Measurements from ENCODE around the gene PHAF1. TPM values are rescaled to one million over a fixed set of nuclear protein-coding genes. Genes with fewer than 3 reads are reported as not detected.

PHAF1 gene
- total and polyA plus RNA-seq, 2 of the 13 experiments (the other 11 are each of a cell fraction or from before 2014, with no cell fraction given): 48.3 to 174 TPM

- in situ Hi-C loops (cut with HindIII; ENCODE audit: extremely low pct_ligation_motif_present, low pct_unique_long_range_greater_than_20kb): no loop called here
- Histone ChIP-seq H3K9ac (ENCODE audit: insufficient read depth, low read depth, low read length) (no peak overlapping the region), H3K36me3 (replicated peaks in 1 of 2; ENCODE audit: control insufficient read depth in 1 of 2, insufficient read depth in 2 of 2, low read length in 2 of 2) (no peaks in the 10 kb centered on the region), H4K20me1 (ENCODE audit: insufficient read depth, low read length) (no peaks in the 10 kb centered on the region), H3K4me1 (ENCODE audit: insufficient read depth, low read length) (peaks cover 47% of the 10 kb centered on the region), H3K79me2 (ENCODE audit: insufficient read depth, low read length) (no peaks in the 10 kb centered on the region), H3K4me3 (replicated peaks in 1 of 3; ENCODE audit: insufficient read depth in 1 of 3, low read depth in 2 of 3, low read length in 3 of 3) (no peak overlapping the region), H3K9me3 (ENCODE audit: low read length) (no peaks in the 10 kb centered on the region), H3K27ac (ENCODE audit: extremely low read length, insufficient read depth, low read length) (no peak overlapping the region), H3K27me3 (ENCODE audit: control insufficient read depth in 1 of 2, insufficient read depth in 2 of 2, low read length in 2 of 2) (peaks cover 9 to 27% of the 10 kb centered on the region in 2 experiments), H2AFZ (ENCODE audit: low read length) (no peak overlapping the region), H3K4me2 (ENCODE audit: low read depth, low read length) (no peak overlapping the region)
- no peak for ATAC-seq
- no peak for DNase-seq (ENCODE audit: low spot score)
- ChIA-PET POLR2A (interaction anchor here (5.7 kb wide), 1 partner anchor 7 kb away, joined by 54 read pairs; the partner anchor contains the start of gene NOL3), CTCF (ENCODE audit: low intra/inter-chr PET ratio, low total read pairs) (no interaction called here)
- intact Hi-C loops (cut with micrococcal nuclease; ENCODE audit: unreplicated experiment): no loop called here
- no TSS peak for BruUV-seq (replicated peaks)
- FAIRE-seq: no peak
- TF ChIP-seq ZBTB38 (CRISPR knock-in tag; IDR thresholded peaks at IDR 0.05) (peak; percentile 80), RFX5 (IDR thresholded peaks at IDR 0.05; ENCODE audit: low read depth, low read length) (peak; percentile 91), ZNF687 (CRISPR knock-in tag; IDR thresholded peaks at IDR 0.05) (0 out of 2 replicates have a peak, but pooled peaks have one; percentile 7), DNMT3B (CRISPR knock-in tag; conservative IDR thresholded peaks at IDR 0.05) (no peak)
- 93% methylated on average over 43 of the region's 44 CpGs for WGBS (ENCODE audit: low lambda C conversion rate)
Observed at GRCh38 chr16:67162506-67163163, 52.9 kb downstream of the PHAF1 start.

Measured in HepG2 (cell line).